ENCODE measurements around the gene ANKRD6. TPM values are rescaled to one million over a fixed set of nuclear protein-coding genes. Genes with fewer than 3 reads are reported as not detected.

Gene ANKRD6
- total and polyA plus RNA-seq, 11 donors: 3.5 to 14.1 (median 10.2) TPM

GRCh38 chr6:89501753-89502152, 68.8 kb downstream of the ANKRD6 start:
- Histone ChIP-seq H3K27me3 (no peaks in the 10 kb centered on the region), H3K4me1 (no peaks in the 10 kb centered on the region), H3K9me3 (no peaks in the 10 kb centered on the region), H3K27ac (no peak overlapping the region), H3K4me3 (no peak overlapping the region), H3K36me3 (no peaks in the 10 kb centered on the region)
- TF ChIP-seq POLR2A (IDR thresholded peaks at IDR 0.05) (no peak), CTCF (IDR thresholded peaks at IDR 0.05) (no peak)
- no peak for ATAC-seq
- intact Hi-C loops (cut with DNase I): no loop called here
- 88 to 93% (median 92%) methylated on average over 2 of the region's 2 CpGs for WGBS, 4 donors
- no peak for DNase-seq

GRCh38 chr6:89503641-89504040, 70.7 kb downstream of the ANKRD6 start:
- Histone ChIP-seq H3K27me3 (no peaks in the 10 kb centered on the region), H3K4me1 (no peaks in the 10 kb centered on the region), H3K27ac (no peak overlapping the region), H3K36me3 (no peaks in the 10 kb centered on the region), H3K9me3 (no peaks in the 10 kb centered on the region), H3K4me3 (no peak overlapping the region)
- WGBS, 4 donors: 89 to 98% (median 92%) methylated on average over 2 of the region's 2 CpGs
- intact Hi-C loops (cut with DNase I): no loop called here
- no peak for DNase-seq
- no peak for ATAC-seq
- no peak for TF ChIP-seq CTCF (IDR thresholded peaks at IDR 0.05)
- TF ChIP-seq POLR2A (IDR thresholded peaks at IDR 0.05): no peak

DNA sequence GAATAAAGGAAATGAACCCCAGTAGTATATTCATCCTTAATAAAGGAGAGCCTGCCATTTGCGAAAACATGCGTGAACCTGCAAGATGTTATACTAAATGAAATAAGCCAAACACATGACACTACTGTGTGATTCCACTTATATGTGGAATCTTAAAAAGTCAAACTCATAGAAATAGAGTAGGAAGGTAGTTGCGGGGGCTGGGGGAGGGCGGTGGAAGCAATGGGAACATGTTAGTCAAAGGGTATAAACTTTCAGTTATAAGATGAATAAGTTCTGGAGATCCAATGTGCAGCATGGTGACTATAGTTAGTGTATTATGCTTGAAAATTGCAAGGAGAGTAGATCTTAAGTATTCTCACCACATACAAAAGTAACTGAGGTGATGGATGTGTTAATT, 72.9 kb downstream of the ANKRD6 start:
- Histone ChIP-seq H3K27me3 (no peaks in the 10 kb centered on the region), H3K36me3 (no peaks in the 10 kb centered on the region), H3K4me1 (peaks cover 0 to 11% (median 5%) of the 10 kb centered on the region in 12 donors), H3K9me3 (no peaks in the 10 kb centered on the region), H3K27ac (no peak overlapping the region), H3K4me3 (no peak overlapping the region)
- intact Hi-C loops (cut with DNase I): no loop called here
- TF ChIP-seq POLR2A (IDR thresholded peaks at IDR 0.05) (no peak), CTCF (IDR thresholded peaks at IDR 0.05) (no peak)
- no peak for DNase-seq
- no peak for ATAC-seq
- WGBS, 4 donors: 96 to 98% (median 97%) methylated on average over 4 of the region's 4 CpGs

GRCh38 chr6:89506716-89507617, 74.0 kb downstream of the ANKRD6 start:
- Histone ChIP-seq H3K9me3 (no peaks in the 10 kb centered on the region), H3K27me3 (no peaks in the 10 kb centered on the region), H3K36me3 (no peaks in the 10 kb centered on the region), H3K4me1 (peaks cover 0 to 11% (median 5%) of the 10 kb centered on the region in 12 donors), H3K4me3 (no peak overlapping the region), H3K27ac (no peak overlapping the region)
- TF ChIP-seq POLR2A (IDR thresholded peaks at IDR 0.05): no peak
- TF ChIP-seq CTCF (IDR thresholded peaks at IDR 0.05): no peak
- 91 to 94% (median 94%) methylated on average over 3 of the region's 3 CpGs for WGBS, 4 donors
- ATAC-seq (no peak), DNase-seq (no peak)
- intact Hi-C loops (cut with DNase I): no loop called here

Data from heart left ventricle (tissue), 16 donors.